Omental fat pad (tissue), 4 donors: ENCODE results near the gene VWF. TPM values are rescaled to one million over a fixed set of nuclear protein-coding genes. Genes with fewer than 3 reads are reported as not detected.

ENCODE experiments used
- ATAC-seq: fragments of 150-250 bp; one replicate; pipeline ENCODE4 v1.9.1; 2016; ENCODE audit warnings: mild to moderate bottlenecking, moderate library complexity; ENCODE audit not compliant: low FRiP score
- DNase-seq: peaks from one replicate; pipeline ENCODE4 v3.0.0-alpha.2; 2019; ENCODE audit warnings: low spot score
- CTCF ChIP-seq, 3 donors: fragments of 450-650 bp; IDR thresholded peaks; one replicate each; pipeline ENCODE4 v1.5.1; 2016 to 2017; ENCODE audit warnings: antibody characterized with exemption in 3 of 3, mild to moderate bottlenecking in 3 of 3, moderate library complexity in 2 of 3
- total RNA-seq, 4 donors: library from RNA; depleted of rRNA; stranded (reverse); fragments of >200 nt; gene quantifications; one replicate each; pipeline ENCODE4 v1.1.0, GENCODE V29; 2016

Gene VWF
- total RNA-seq, 4 donors from 2014 or later = 78.4 to 1,203 (median 422) TPM

- no peak for TF ChIP-seq CTCF (IDR thresholded peaks at IDR 0.05)
- DNase-seq (no peak), ATAC-seq (no peak)
Observed at GRCh38 chr12:5905757-5906156, 218.7 kb downstream of the VWF start.

DNA sequence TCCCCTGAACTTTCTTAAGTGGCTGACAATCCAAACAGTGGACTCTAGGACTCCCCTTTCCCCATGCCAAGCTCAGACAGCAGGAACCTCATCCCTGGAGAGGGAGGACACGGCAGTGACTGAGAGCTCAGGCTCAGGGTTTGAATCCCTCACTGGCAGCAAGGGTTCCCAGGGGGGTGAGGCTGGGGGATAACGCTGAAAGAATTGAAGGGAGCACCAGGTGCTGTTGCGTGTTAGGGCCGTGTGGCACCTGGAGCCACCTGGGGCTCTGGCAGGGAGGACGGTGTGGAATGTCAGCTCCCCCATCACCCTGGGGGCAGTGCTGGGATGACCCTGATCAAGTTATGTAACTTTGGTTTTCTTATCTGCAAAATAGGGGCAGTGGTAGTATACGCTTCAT, 219.5 kb downstream of the VWF start:
- ATAC-seq = no peak
- no peak for DNase-seq
- no peak for TF ChIP-seq CTCF (IDR thresholded peaks at IDR 0.05)

GRCh38 chr12:5904441-5904840, 220.0 kb downstream of the VWF start:
- no peak for ATAC-seq
- no peak for DNase-seq
- TF ChIP-seq CTCF (IDR thresholded peaks at IDR 0.05) = no peak

GRCh38 chr12:5902736-5903135, 221.7 kb downstream of the VWF start:
- TF ChIP-seq CTCF (IDR thresholded peaks at IDR 0.05) = no peak
- ATAC-seq (no peak), DNase-seq (no peak)

DNA sequence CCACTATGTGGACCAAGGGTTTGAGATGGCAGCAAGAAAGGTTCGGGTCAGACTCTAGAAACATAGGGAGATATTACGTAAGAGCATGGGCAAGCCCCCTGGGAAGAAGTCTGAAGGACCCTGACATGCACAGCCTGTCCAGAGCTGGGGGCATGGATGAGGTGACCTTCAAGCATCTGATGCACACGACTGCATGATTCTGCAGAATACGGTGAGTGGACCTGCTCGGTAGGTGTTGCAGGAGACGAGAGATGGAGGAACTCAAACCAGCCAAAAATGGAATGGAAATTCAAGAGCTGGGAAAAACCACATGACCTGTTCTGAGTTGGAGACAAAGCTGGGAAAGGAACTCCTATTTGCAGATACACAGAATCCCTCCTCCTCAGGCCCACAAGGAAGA, 223.1 kb downstream of the VWF start:
- ATAC-seq = no peak
- no peak for DNase-seq
- TF ChIP-seq CTCF (IDR thresholded peaks at IDR 0.05) = no peak

DNA sequence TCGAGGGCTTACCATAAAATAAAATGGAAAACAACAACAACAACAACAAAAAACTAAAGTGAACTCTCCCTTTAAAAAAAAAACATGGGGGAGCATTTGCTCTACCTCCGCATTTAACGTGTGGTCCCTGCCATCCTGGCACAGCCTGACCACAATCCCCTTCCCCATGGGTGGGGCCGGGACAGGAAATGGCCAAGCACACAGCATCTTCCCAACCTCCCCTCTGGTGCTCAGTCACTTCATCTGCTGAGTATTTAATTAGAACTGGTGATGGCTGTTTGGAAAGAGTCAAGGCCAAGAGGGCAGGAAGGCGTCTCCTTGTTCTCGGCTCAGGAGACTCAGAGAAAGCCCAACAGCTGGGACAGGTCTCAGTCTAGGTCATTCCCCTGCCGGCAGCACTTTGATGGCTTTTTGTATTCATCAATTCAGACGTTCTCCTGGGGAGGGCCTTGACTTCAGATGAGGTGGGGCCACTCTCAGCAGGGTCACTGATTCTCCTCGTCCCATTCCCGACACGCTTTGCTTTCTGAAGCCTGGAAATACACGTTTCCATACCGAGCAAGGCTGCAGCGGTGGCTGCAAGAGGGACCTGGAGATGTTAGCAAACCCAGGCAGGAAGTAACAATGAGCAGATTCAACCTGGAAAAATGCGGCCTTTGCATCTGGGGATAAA, 223.8 kb downstream of the VWF start:
- no peak for DNase-seq
- TF ChIP-seq CTCF (IDR thresholded peaks at IDR 0.05) = no peak
- ATAC-seq = no peak

DNA sequence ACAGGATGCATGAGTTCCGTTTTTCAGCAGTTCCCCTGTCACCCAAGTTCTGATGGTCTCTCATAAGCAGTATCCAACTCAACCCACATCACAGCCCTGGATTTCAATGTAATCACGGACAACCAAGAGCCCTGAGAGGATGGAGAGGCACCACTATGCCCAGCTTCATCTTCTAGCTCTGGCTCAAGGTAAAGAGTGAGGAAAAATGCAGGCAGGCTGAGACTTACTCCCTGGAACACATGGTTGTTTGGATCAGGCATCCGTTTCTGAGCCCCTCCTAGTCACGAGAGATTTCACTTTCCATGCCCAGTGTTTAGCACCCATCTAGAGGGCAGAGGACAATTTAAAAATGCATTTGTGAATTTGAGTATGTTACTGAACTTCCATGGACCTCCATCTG, 224.4 kb downstream of the VWF start:
- ATAC-seq (no peak), DNase-seq (no peak)
- TF ChIP-seq CTCF (IDR thresholded peaks at IDR 0.05) = no peak
